MM.1S (cell line): Measurements from ENCODE around the gene MS4A15.

Experiments used
- CTCF ChIP-seq: fragments of 300-600 bp; sonication (generic); IDR thresholded peaks from 2 replicates; pipeline ENCODE4 v1.5.1; 2016; ENCODE audit warnings: antibody characterized with exemption, low read length, mixed read lengths
- EZH2 ChIP-seq: fragments of 300-600 bp; sonication (generic); optimal IDR thresholded peaks from 2 replicates; pipeline ENCODE3; 2017; ENCODE audit warnings: low read depth, mild to moderate bottlenecking, antibody characterized with exemption, low read length, mixed read lengths
- EZH2phosphoT487 ChIP-seq: fragments of 300-600 bp; sonication (generic); IDR thresholded peaks from 2 replicates; pipeline ENCODE4 v1.6.1; 2018; ENCODE audit warnings: antibody characterized with exemption, low read length

DNA sequence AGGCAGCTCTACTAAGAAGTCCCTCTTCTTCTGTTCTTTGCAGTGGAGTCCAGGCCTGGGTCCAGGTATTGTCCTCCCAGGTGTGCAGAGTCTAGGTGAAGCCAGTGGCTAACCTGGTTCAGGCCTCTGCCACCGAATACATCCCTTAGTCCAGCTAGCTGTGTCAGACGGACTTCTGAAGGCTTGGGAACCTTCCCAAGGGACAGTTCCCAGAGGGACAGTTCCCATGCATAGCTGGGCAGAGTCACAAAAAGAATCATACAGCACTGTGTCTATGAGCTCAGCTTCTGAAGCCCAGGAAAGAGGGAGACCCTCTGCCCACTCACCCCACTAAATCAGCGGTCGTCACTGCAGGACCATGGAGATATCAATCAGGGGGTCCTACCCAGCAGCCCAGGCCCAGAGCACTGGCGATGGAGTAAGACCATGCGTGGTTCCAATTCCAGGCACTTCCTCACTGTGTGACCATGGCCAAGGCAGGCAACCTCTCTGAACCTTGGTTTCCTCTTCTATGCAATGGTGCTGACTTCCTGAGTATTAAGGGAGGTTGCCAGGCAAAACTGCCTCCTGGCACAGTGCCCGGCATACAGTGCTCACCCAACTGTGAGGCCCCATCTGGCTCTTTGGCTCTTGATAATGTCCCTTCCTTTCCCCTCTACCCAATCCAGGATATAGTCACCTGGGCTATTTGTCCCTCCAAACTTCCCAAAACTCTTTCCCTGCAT is 31.9 kb downstream of the MS4A15 start:
- TF ChIP-seq CTCF (no peak), EZH2 (no peak), EZH2phosphoT487 (no peak)
